ENCODE measurements around the gene CLDN6. TPM values are rescaled to one million over a fixed set of nuclear protein-coding genes. Genes with fewer than 3 reads are reported as not detected.

Gene CLDN6
- total and polyA plus RNA-seq, 2 of the 13 experiments (the other 11 are each of a cell fraction or from before 2014, with no cell fraction given): 5.9 to 7.6 TPM

GRCh38 chr16:3023415-3023668, 5.4 kb upstream of the CLDN6 start (continued):
- no peak for TF ChIP-seq ZNF205 (CRISPR knock-in tag; IDR thresholded peaks at IDR 0.05)
- no peak for TF ChIP-seq EZH2 (conservative IDR thresholded peaks at IDR 0.05; ENCODE audit: low read depth, low read length)
- no peak for TF ChIP-seq HOXD1 (CRISPR knock-in tag; IDR thresholded peaks at IDR 0.05)
- TF ChIP-seq, protein P1, sequence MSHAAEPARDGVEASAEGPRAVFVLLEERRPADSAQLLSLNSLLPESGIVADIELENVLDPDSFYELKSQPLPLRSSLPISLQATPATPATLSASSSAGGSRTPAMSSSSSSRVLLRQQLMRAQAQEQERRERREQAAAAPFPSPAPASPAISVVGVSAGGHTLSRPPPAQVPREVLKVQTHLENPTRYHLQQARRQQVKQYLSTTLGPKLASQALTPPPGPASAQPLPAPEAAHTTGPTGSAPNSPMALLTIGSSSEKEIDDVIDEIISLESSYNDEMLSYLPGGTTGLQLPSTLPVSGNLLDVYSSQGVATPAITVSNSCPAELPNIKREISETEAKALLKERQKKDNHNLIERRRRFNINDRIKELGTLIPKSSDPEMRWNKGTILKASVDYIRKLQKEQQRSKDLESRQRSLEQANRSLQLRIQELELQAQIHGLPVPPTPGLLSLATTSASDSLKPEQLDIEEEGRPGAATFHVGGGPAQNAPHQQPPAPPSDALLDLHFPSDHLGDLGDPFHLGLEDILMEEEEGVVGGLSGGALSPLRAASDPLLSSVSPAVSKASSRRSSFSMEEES (CRISPR knock-in tag; IDR thresholded peaks at IDR 0.05): peak; percentile 7; the same call in 1 of the 2 replicates
- no peak for TF ChIP-seq AGO2 (optimal IDR thresholded peaks at IDR 0.05; ENCODE audit: low read depth, low read length)
- no peak for TF ChIP-seq ZNF101 (CRISPR knock-in tag; IDR thresholded peaks at IDR 0.05; ENCODE audit: borderline replicate concordance, low read depth)
- no peak for TF ChIP-seq REST (IDR thresholded peaks at IDR 0.05; ENCODE audit: borderline replicate concordance in 1 of 2, low read depth in 1 of 2, low read length in 2 of 2)
- TF ChIP-seq NR2F6 (IDR thresholded peaks at IDR 0.05): no peak
- TF ChIP-seq NR2F6 (CRISPR knock-in tag; IDR thresholded peaks at IDR 0.05): no peak
- TF ChIP-seq JUNB (CRISPR knock-in tag; IDR thresholded peaks at IDR 0.05; ENCODE audit: borderline replicate concordance): no peak
- TF ChIP-seq PITX1 (CRISPR knock-in tag; IDR thresholded peaks at IDR 0.05): 0 out of 2 replicates have a peak, but pooled peaks have one; percentile 13
- TF ChIP-seq, protein P2, sequence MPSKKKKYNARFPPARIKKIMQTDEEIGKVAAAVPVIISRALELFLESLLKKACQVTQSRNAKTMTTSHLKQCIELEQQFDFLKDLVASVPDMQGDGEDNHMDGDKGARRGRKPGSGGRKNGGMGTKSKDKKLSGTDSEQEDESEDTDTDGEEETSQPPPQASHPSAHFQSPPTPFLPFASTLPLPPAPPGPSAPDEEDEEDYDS (CRISPR knock-in tag; IDR thresholded peaks at IDR 0.05): no peak
- TF ChIP-seq, protein P3, sequence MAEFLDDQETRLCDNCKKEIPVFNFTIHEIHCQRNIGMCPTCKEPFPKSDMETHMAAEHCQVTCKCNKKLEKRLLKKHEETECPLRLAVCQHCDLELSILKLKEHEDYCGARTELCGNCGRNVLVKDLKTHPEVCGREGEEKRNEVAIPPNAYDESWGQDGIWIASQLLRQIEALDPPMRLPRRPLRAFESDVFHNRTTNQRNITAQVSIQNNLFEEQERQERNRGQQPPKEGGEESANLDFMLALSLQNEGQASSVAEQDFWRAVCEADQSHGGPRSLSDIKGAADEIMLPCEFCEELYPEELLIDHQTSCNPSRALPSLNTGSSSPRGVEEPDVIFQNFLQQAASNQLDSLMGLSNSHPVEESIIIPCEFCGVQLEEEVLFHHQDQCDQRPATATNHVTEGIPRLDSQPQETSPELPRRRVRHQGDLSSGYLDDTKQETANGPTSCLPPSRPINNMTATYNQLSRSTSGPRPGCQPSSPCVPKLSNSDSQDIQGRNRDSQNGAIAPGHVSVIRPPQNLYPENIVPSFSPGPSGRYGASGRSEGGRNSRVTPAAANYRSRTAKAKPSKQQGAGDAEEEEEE (CRISPR knock-in tag; IDR thresholded peaks at IDR 0.05; ENCODE audit: borderline replicate concordance): 0 out of 2 replicates have a peak, but pooled peaks have one; percentile 1
- TF ChIP-seq, protein P4, sequence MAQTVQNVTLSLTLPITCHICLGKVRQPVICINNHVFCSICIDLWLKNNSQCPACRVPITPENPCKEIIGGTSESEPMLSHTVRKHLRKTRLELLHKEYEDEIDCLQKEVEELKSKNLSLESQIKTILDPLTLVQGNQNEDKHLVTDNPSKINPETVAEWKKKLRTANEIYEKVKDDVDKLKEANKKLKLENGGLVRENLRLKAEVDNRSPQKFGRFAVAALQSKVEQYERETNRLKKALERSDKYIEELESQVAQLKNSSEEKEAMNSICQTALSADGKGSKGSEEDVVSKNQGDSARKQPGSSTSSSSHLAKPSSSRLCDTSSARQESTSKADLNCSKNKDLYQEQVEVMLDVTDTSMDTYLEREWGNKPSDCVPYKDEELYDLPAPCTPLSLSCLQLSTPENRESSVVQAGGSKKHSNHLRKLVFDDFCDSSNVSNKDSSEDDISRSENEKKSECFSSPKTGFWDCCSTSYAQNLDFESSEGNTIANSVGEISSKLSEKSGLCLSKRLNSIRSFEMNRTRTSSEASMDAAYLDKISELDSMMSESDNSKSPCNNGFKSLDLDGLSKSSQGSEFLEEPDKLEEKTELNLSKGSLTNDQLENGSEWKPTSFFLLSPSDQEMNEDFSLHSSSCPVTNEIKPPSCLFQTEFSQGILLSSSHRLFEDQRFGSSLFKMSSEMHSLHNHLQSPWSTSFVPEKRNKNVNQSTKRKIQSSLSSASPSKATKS (CRISPR knock-in tag; IDR thresholded peaks at IDR 0.05): no peak
- no peak for TF ChIP-seq ATAD3A (CRISPR knock-in tag; IDR thresholded peaks at IDR 0.05)
- no peak for TF ChIP-seq ZIK1 (CRISPR knock-in tag; IDR thresholded peaks at IDR 0.05; ENCODE audit: borderline replicate concordance, low read depth)
- no peak for TF ChIP-seq GTF3A (CRISPR knock-in tag; conservative IDR thresholded peaks at IDR 0.05)
- no peak for TF ChIP-seq THRA (CRISPR knock-in tag; IDR thresholded peaks at IDR 0.05; ENCODE audit: borderline replicate concordance)
- 0 out of 2 replicates have a peak, but pooled peaks have one; percentile 2 for TF ChIP-seq NR2F2 (IDR thresholded peaks at IDR 0.05; ENCODE audit: borderline replicate concordance, low read depth)
- TF ChIP-seq ZKSCAN5 (CRISPR knock-in tag; IDR thresholded peaks at IDR 0.05): peak; percentile 12; the same call in 1 of the 2 replicates
